Measurements from ENCODE around the gene ZNF837.

Gene ZNF837

DNA sequence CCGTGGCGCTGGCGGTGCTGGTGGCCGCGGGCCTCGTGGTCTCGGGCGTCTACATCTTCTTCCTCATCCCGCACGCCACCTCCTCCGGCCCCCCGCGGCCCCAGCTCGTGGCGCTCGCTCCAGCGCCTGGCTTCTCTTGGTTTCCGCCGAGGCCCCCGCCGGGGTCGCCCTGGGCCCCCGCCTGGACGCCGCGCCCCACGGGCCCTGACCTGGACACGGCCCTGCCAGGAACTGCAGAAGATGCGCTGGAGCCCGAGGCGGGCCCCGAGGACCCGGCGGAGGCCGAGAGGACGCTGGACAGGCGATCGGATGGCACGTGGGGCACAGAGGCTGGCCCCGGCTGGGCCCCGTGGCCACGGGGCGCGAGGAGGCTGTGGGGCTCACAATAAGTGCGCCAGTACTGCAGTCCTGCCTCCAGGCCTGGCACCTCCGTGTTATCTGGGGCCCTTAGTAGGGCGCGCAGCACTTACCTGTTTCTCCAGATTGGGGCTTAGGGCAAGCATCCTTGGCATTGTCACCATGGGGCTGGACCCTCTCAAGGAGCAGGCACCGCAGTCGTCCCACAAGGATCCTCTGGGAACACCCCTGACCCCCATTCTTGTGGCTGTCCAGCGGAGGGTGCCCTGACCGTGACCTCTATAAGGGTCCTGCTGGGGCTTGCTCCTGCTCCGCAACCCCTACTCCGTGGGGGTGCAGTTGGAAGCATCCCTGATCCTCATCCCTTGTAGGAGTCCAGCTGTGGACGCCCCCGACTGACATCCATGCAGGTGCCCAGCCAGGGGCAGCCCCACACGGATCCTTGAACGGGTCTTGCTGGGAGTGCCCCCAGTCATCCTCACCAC is 16.1 kb upstream of the ZNF837 start:
- POLR2A ChIA-PET, result no interaction called here
- TF ChIP-seq, protein P1, sequence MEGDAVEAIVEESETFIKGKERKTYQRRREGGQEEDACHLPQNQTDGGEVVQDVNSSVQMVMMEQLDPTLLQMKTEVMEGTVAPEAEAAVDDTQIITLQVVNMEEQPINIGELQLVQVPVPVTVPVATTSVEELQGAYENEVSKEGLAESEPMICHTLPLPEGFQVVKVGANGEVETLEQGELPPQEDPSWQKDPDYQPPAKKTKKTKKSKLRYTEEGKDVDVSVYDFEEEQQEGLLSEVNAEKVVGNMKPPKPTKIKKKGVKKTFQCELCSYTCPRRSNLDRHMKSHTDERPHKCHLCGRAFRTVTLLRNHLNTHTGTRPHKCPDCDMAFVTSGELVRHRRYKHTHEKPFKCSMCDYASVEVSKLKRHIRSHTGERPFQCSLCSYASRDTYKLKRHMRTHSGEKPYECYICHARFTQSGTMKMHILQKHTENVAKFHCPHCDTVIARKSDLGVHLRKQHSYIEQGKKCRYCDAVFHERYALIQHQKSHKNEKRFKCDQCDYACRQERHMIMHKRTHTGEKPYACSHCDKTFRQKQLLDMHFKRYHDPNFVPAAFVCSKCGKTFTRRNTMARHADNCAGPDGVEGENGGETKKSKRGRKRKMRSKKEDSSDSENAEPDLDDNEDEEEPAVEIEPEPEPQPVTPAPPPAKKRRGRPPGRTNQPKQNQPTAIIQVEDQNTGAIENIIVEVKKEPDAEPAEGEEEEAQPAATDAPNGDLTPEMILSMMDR (IDR thresholded peaks at IDR 0.05; ENCODE audit: control extremely low read depth, extremely low read depth, low read depth, missing control alignments), result no peak
- DNase-seq (ENCODE audit: extremely low spot score), result no peak
- CTCF ChIA-PET, result no interaction called here

DNA sequence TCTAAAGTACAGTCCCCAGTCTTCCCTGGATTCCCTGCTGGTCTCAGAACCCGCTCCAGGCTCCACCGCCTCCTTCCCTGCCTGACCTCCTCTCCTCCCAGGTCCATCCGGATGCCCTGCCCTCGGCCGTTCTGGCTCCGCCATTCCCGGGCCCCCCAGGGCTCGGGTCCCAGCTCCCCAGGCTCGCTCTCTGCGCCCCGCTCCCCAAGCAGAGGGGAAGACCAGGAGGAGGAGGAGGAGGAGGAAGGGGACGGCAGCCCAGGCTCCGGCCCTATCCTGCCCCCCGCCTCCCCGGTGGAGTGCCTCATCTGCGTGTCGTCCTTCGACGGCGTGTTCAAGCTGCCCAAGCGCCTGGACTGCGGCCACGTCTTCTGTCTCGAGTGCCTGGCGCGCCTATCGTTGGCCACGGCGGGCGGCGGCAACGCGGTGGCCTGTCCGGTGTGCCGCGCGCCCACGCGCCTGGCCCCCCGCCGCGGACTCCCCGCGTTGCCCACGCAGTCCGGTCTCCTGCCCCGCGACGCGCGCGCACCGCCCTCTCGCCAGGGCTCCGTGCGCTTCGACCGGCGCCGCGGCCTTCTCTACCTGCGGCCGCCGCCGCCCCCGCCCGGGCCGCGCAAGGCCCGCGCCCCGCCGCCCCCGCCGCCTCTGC is 15.3 kb upstream of the ZNF837 start:
- no peak for DNase-seq (ENCODE audit: extremely low spot score)
- TF ChIP-seq, protein P1 (IDR thresholded peaks at IDR 0.05; ENCODE audit: control extremely low read depth, extremely low read depth, low read depth, missing control alignments), result no peak
- ChIA-PET CTCF (no interaction called here), POLR2A (no interaction called here)

DNA sequence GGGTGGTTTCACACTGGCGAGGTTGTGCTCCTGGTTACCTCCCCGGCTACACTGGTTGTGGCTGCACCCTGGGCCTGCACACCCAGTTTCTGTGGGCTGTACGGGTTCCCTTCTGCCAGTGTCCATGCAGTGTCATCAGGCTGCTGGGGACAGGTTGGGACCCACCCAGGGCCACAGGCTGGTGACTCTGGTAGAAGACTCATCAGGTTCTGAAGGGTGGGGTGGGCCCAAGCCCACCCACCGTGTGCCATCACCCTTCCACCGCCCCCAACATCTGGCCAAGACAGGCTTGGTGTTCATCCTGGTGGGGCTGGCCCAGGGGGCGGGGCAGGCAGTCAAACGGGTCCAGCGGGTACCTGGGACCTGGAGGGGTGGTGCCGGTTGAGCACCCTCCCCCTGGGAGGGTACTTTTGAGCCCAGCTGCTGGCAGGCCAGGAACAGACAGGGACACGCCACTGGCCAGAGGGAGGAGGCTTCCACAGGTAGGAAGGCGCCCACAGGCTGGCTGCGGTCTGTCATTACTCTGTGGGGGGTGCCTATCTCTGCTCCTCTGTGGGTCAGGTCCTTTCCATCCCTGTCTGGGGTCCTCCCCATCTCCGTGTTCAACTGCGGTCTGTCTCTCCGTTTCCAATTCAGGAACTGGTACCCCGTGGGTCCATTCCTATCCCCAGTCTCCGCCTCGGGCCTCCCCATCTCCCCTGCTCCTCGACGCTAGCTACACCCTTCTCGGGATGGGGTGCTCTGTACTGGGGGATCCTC is 14.6 kb upstream of the ZNF837 start, which contains the start of gene RNF225:
RNF225 (plus strand) TSS at position 437 of the 759 bp plus-strand sequence. CDS start 434 bp downstream, outside the sequence.
- ChIA-PET CTCF (no interaction called here), POLR2A (no interaction called here)
- TF ChIP-seq, protein P1 (IDR thresholded peaks at IDR 0.05; ENCODE audit: control extremely low read depth, extremely low read depth, low read depth, missing control alignments), result no peak
- no peak for DNase-seq (ENCODE audit: extremely low spot score)

DNA sequence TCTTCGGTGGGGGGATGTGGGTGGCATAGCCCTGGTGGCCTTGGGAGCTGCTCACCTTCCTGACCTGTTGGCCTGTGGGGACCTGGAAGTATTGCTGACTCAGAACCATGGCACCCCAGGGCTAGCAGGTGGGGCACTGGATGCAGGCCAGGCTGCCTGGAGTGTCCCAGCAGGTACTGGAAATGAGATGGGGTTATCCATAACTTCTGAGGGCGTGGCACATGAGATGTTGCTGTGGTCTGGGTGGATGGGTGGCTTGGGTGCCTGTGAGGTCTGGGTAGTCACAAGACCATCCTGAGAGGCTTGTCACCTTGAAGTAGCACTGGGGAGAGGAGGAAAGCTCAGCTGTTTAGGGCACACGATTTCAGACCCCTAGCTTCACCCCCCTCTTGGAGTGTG is 14.0 kb upstream of the ZNF837 start:
- DNase-seq (ENCODE audit: extremely low spot score), result no peak
- CTCF ChIA-PET, result no interaction called here
- POLR2A ChIA-PET, result no interaction called here
- TF ChIP-seq, protein P1 (IDR thresholded peaks at IDR 0.05; ENCODE audit: control extremely low read depth, extremely low read depth, low read depth, missing control alignments), result no peak

DNA sequence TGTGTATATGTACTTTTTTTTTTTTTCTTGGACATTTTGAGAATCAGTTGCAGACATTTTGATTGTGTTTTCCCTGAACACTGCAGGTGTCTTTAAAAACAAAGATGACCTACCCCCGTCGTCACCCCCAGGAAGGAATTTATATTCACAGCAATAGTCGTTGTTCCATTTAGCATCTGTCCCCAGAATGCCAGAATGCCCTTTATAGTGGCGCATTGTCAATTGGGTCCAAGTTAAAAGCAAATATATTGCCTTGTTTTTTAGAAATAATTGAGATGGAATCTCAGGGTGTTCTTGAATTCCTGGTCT is 12.8 kb upstream of the ZNF837 start:
- TF ChIP-seq, protein P1 (IDR thresholded peaks at IDR 0.05; ENCODE audit: control extremely low read depth, extremely low read depth, low read depth, missing control alignments), result no peak
- ChIA-PET POLR2A (no interaction called here), CTCF (no interaction called here)
- no peak for DNase-seq (ENCODE audit: extremely low spot score)

DNA sequence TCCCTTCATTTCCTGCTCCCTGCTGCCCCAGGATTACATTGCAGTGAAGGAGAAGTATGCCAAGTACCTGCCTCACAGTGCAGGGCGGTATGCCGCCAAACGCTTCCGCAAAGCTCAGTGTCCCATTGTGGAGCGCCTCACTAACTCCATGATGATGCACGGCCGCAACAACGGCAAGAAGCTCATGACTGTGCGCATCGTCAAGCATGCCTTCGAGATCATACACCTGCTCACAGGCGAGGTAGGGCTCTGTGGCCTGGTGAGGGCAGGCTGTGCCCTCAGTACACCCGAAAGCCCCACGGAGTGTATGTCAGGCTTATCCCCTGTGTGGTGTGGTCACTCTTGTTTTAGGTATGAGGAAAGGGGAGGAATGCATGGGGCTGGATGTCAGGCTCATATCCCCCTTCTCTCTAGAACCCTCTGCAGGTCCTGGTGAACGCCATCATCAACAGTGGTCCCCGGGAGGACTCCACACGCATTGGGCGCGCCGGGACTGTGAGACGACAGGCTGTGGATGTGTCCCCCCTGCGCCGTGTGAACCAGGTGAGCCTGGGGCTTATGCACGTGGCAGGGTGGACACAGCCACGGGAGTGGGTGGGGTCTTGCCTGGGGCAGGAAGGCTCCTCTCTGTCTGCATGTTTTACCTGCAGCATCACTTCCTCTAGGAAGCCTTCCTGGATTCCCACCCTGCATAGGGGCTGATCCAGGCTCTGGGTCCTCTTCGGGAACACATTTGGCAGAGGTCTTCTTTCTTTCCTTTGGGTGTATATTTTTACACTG is 12.3 kb upstream of the ZNF837 start:
- TF ChIP-seq, protein P1 (IDR thresholded peaks at IDR 0.05; ENCODE audit: control extremely low read depth, extremely low read depth, low read depth, missing control alignments), result no peak
- CTCF ChIA-PET, result interaction anchor here (0.6 kb wide), 1 partner anchor 16 kb away, joined by 3 read pairs; the partner anchor contains the start of gene ZNF584
- POLR2A ChIA-PET, result interaction anchor here (1.2 kb wide), 1 partner anchor 15 kb away, joined by 3 read pairs; the partner anchor contains the start of gene ZNF584
- DNase-seq (ENCODE audit: extremely low spot score), result no peak

All from GM10248 (cell line).